GM12878 (cell line): ENCODE data around the gene FGFR2. TPM values are rescaled to one million over a fixed set of nuclear protein-coding genes. Genes with fewer than 3 reads are reported as not detected.

Source experiments
- ATAC-seq: fragments of 200-7000 bp; cut with Tn5 transposase; 3 replicates; pipeline ENCODE4 v1.9.1; 2020; ENCODE audit warnings: mild to moderate bottlenecking, moderate library complexity
- BruUV-seq: library from RNA; stranded (reverse); fragments of 400-500 nt; replicated peaks from 2 replicates; lab custom pipeline; 2021; lab: Mats Ljungman, UMichigan
- CTCF ChIA-PET: fragments of 300-600 bp; sonication (Branson Sonifier 250); formaldehyde crosslinking; extraction: SDS; loops from one replicate; lab custom pipeline; 2021; ENCODE audit warnings: inconsistent platforms; lab: Yijun Ruan, JAX
- POLR2A ChIA-PET: fragments of 350-600 bp; formaldehyde crosslinking; extraction: SDS; loops from one replicate; lab custom pipeline; 2021; ENCODE audit warnings: inconsistent platforms; lab: Charles Lee
- RAD21 ChIA-PET: fragments of 300-600 bp; sonication (Branson Sonifier 250); formaldehyde crosslinking; loops from one replicate; lab custom pipeline; 2023; ENCODE audit warnings: antibody characterized with exemption; ENCODE audit not compliant: unreplicated experiment; lab: Charles Lee
- SMC1A ChIA-PET: fragments of 300-600 bp; sonication (Branson Sonifier 250); formaldehyde crosslinking; loops from one replicate; lab custom pipeline; 2023; ENCODE audit not compliant: unreplicated experiment, uncharacterized antibody; lab: Charles Lee
- DNase-seq: peaks from one replicate; pipeline ENCODE4 v3.0.0-alpha.2; 2011; ENCODE audit warnings: low read depth, low spot score
- FAIRE-seq: peaks from 3 replicates; lab custom pipeline; 2011; peaks lifted over from hg19 to GRCh38; lab: Jason Lieb, UNC
- H2AFZ ChIP-seq: 2 replicates; pipeline ENCODE4 v1.6.0; 2011; ENCODE audit warnings: low read depth, low read length, control low read depth; ENCODE audit not compliant: control insufficient read depth
- H3K27ac ChIP-seq: 2 replicates; pipeline ENCODE4 v1.5.1; 2011; ENCODE audit warnings: control low read depth; ENCODE audit not compliant: control insufficient read depth, insufficient read depth
- H3K27me3 ChIP-seq, 2 experiments: replicated peaks in 1 of 2; 2 replicates each; pipeline versions ENCODE4 v1.6.0 to v1.6.1; 2011; ENCODE audit warnings: low read length in 1 of 2; ENCODE audit not compliant: control insufficient read depth in 2 of 2, insufficient read depth in 2 of 2
- H3K36me3 ChIP-seq, 2 experiments: 2 replicates each; pipeline ENCODE4 v1.5.1; 2011; ENCODE audit warnings: low read length in 1 of 2; ENCODE audit not compliant: control insufficient read depth in 2 of 2, insufficient read depth in 2 of 2
- H3K4me1 ChIP-seq: 2 replicates; pipeline ENCODE4 v1.6.1; 2011; ENCODE audit warnings: mild to moderate bottlenecking, low read length, moderate library complexity, mixed read lengths; ENCODE audit not compliant: control insufficient read depth, insufficient read depth
- H3K4me2 ChIP-seq: 2 replicates; pipeline ENCODE4 v1.6.0; 2011; ENCODE audit warnings: control low read depth; ENCODE audit not compliant: control insufficient read depth, insufficient read depth
- H3K4me3 ChIP-seq: fragments of 200-600 bp; sonication (generic); 2 replicates; pipeline ENCODE4 v1.5.1; 2016
- H3K79me2 ChIP-seq: 2 replicates; pipeline ENCODE4 v1.6.0; 2011; ENCODE audit warnings: low read length; ENCODE audit not compliant: control insufficient read depth, insufficient read depth
- H3K9ac ChIP-seq: 2 replicates; pipeline ENCODE4 v1.8.0; 2011; ENCODE audit warnings: low read length, control low read depth, mixed read lengths; ENCODE audit not compliant: control insufficient read depth, insufficient read depth
- H3K9me3 ChIP-seq: replicated peaks from 3 replicates; pipeline ENCODE4 v1.5.1; 2011; ENCODE audit warnings: mild to moderate bottlenecking, low read length; ENCODE audit not compliant: control insufficient read depth, insufficient read depth
- H4K20me1 ChIP-seq: 2 replicates; pipeline ENCODE4 v1.6.0; 2011; ENCODE audit not compliant: control insufficient read depth, insufficient read depth
- CBFB ChIP-seq: IDR thresholded peaks from 2 replicates; pipeline ENCODE4 v1.6.1; 2016; ENCODE audit warnings: antibody characterized with exemption, low read depth
- EED ChIP-seq: sonication (generic); IDR thresholded peaks from 2 replicates; pipeline ENCODE4 v1.6.1; 2016; ENCODE audit warnings: antibody characterized with exemption, low read depth
- ESRRA ChIP-seq: IDR thresholded peaks from 2 replicates; pipeline ENCODE4 v1.6.1; 2012; ENCODE audit warnings: mild to moderate bottlenecking, low read length, improper control_type of control experiment
- IKZF2 ChIP-seq, 2 experiments: fragments of 450-650 bp; IDR thresholded peaks; 2 replicates each; pipeline ENCODE4 v1.6.1; 2017; ENCODE audit warnings: mild to moderate bottlenecking in 2 of 2, moderate library complexity in 2 of 2
- KDM1A ChIP-seq: fragments of 200-600 bp; sonication (generic); IDR thresholded peaks from 2 replicates; pipeline ENCODE4 v1.6.1; 2016; ENCODE audit warnings: borderline replicate concordance
- MYB ChIP-seq: fragments of 150-350 bp; IDR thresholded peaks from 2 replicates; pipeline ENCODE4 v1.6.1; 2014; ENCODE audit warnings: mild to moderate bottlenecking, low read depth, low read length, borderline replicate concordance
- MYC ChIP-seq: IDR thresholded peaks from 2 replicates; pipeline ENCODE4 v1.6.1; 2011; ENCODE audit warnings: mild to moderate bottlenecking, low read length, moderate library complexity, inconsistent platforms; ENCODE audit not compliant: insufficient read depth, insufficient replicate concordance, insufficient read length, severe bottlenecking
- PAX5 ChIP-seq: IDR thresholded peaks from 2 replicates; pipeline ENCODE4 v1.6.1; 2011; ENCODE audit warnings: low read depth, low read length, borderline replicate concordance
- SRF ChIP-seq, 2 experiments: IDR thresholded peaks; 2 replicates each; pipeline ENCODE4 v1.6.1; 2011; ENCODE audit warnings: low read depth in 2 of 2, low read length in 2 of 2, mild to moderate bottlenecking in 1 of 2, moderate library complexity in 1 of 2
- SUPT20H ChIP-seq: IDR thresholded peaks from 2 replicates; pipeline ENCODE4 v1.6.1; 2011; ENCODE audit warnings: low read depth, mild to moderate bottlenecking, low read length, moderate library complexity, borderline replicate concordance; ENCODE audit not compliant: control insufficient read depth
- TARDBP ChIP-seq: IDR thresholded peaks from 2 replicates; pipeline ENCODE4 v1.6.1; 2016; ENCODE audit warnings: borderline replicate concordance
- TCF7 ChIP-seq: IDR thresholded peaks from 2 replicates; pipeline ENCODE4 v1.6.1; 2014; ENCODE audit warnings: antibody characterized with exemption, borderline replicate concordance
- WRNIP1 ChIP-seq: IDR thresholded peaks from 2 replicates; pipeline ENCODE4 v1.6.1; 2011; ENCODE audit warnings: low read depth, low read length, improper control_type of control experiment, borderline replicate concordance
- WGBS: methylation state at CpG from one replicate; pipeline ENCODE4 v1.1.6; 2016; ENCODE audit warnings: low lambda C conversion rate; ENCODE audit not compliant: insufficient replicate concordance, insufficient coverage; ENCODE audit errors: missing lambda C conversion rate; 5-methylcytosine and 5-hydroxymethylcytosine counted together
- in situ Hi-C: fragments of 300-500 bp; cut with MboI; formaldehyde crosslinking; loops from 9 replicates; pipeline ENCODE4 v1.14.3; 2018; ENCODE audit warnings: mixed read lengths
- intact Hi-C: fragments of 100-400 bp; cut with micrococcal nuclease; formaldehyde crosslinking; loops from one replicate; pipeline ENCODE4 v1.14.2; 2022; ENCODE audit not compliant: unreplicated experiment
- polyA plus RNA-seq, 11 experiments: library from polyadenylated mRNA; depleted of rRNA in 4 of 11; unstranded in 6 of 11; stranded (reverse) in 5 of 11; fragments of >200 nt; fragmentation: Nextera tagmentation in 4 of 11; fragmentation: Illumina TruSeq in 1 of 11; extraction: Ambion mirVana in 4 of 11; extraction: Trizol in 1 of 11; gene quantifications; 1 replicate in 1 of 11; 2 replicates in 10 of 11; pipeline versions ENCODE4 v1.2.1 to v1.2.3, GENCODE V29; 2011 to 2016; ENCODE audit warnings: inconsistent platforms in 2 of 11, missing spikeins in 2 of 11, low read depth in 1 of 11
- total RNA-seq, 4 experiments: library from RNA; depleted of rRNA in 3 of 4; stranded (reverse); fragments of >200 nt in 3 of 4; fragmentation: Illumina TruSeq in 1 of 4; extraction: Trizol in 1 of 4; gene quantifications; 2 replicates each; pipeline versions ENCODE4 v1.2.1 to v1.2.3, GENCODE V29; 2013 to 2021

The FGFR2 gene
- total and polyA plus RNA-seq, 10 of the 15 experiments (the other 5 are each of a cell fraction or from before 2014, with no cell fraction given), result 0.04 to 0.15 TPM; not detected in 8

- peaks cover 3% of the 10 kb centered on the region; the same call in 1 of the 3 replicates for H3K9me3 ChIP-seq
- ATAC-seq (no peak), FAIRE-seq (no peak), DNase-seq (no peak)
- no peaks in the 10 kb centered on the region for H3K79me2 ChIP-seq
- SMC1A ChIA-PET, result no interaction called here
- no peak overlapping the region for H2AFZ ChIP-seq
- intact Hi-C loops, result no loop called here
- POLR2A ChIA-PET, result no interaction called here
- TF ChIP-seq ESRRA, result no peak
- no peak for TF ChIP-seq KDM1A
- TF ChIP-seq CBFB, result no peak
- TF ChIP-seq MYB, result no peak
- no peak for TF ChIP-seq IKZF2 (IDR thresholded peaks at IDR 0.05)
- TF ChIP-seq PAX5, result no peak
- no peak for TF ChIP-seq SUPT20H
- no peak for TF ChIP-seq EED
- TF ChIP-seq TCF7, result no peak
- no peak for TF ChIP-seq TARDBP
- no peak for TF ChIP-seq MYC
- no peak for TF ChIP-seq WRNIP1
- TF ChIP-seq SRF (IDR thresholded peaks at IDR 0.05; ENCODE audit: low read depth in 2 of 2, low read length in 2 of 2), result no peak
- no peaks in the 10 kb centered on the region for H4K20me1 ChIP-seq
- 4% methylated on average over 7 of the region's 7 CpGs for WGBS
- CTCF ChIA-PET, result interaction anchor here (0.9 to 1.2 kb wide), 2 partner anchors 8 to 668 kb away, joined by 3 read pairs; no protein-coding TSS in a partner anchor
- RAD21 ChIA-PET, result no interaction called here
- in situ Hi-C loops, result no loop called here
- BruUV-seq, result no TSS peak
- H3K27ac ChIP-seq, result no peak overlapping the region
- H3K9ac ChIP-seq, result no peak overlapping the region
- H3K27me3 ChIP-seq, result no peaks in the 10 kb centered on the region; a peak in 1 of 4 replicates
- H3K4me3 ChIP-seq, result no peak overlapping the region
- no peaks in the 10 kb centered on the region for H3K36me3 ChIP-seq
- no peaks in the 10 kb centered on the region for H3K4me1 ChIP-seq
- no peak overlapping the region for H3K4me2 ChIP-seq
Measured at GRCh38 chr10:121617176-121617575, 18.9 kb upstream of the FGFR2 start.
